SK-N-MC (cell line): ENCODE data around the gene GUCY1A1.
"Not testable (repeated sequence)": the region's sequence is repeated elsewhere in the genome, so short reads cannot be mapped to it uniquely, and the experiment has no call there.

ENCODE experiments used
- DNase-seq: peaks from one replicate; pipeline ENCODE4 v3.0.0-alpha.2; 2011; ENCODE audit warnings: low read depth, low spot score
- H3K27ac ChIP-seq: fragments of 200-600 bp; sonication (generic); 2 replicates; pipeline ENCODE4 v1.5.1; 2016; ENCODE audit warnings: mixed run types
- H3K36me3 ChIP-seq: fragments of 200-600 bp; sonication (generic); 2 replicates; pipeline ENCODE4 v1.6.1; 2017; ENCODE audit warnings: antibody characterized with exemption, low read length, mixed read lengths; ENCODE audit not compliant: insufficient read depth
- H3K4me3 ChIP-seq: fragments of 200-600 bp; sonication (generic); 2 replicates; pipeline ENCODE4 v1.5.1; 2016
- H3K9ac ChIP-seq: fragments of 200-600 bp; sonication (generic); 2 replicates; pipeline ENCODE4 v1.8.0; 2017; ENCODE audit warnings: mixed run types, mixed read lengths; ENCODE audit not compliant: insufficient read length
- H3K9me3 ChIP-seq: fragments of 200-600 bp; sonication (generic); 2 replicates; pipeline ENCODE4 v1.6.1; 2017; ENCODE audit warnings: low read depth, mild to moderate bottlenecking, antibody characterized with exemption, low read length, moderate library complexity, mixed read lengths
- EZH2 ChIP-seq: fragments of 200-600 bp; sonication (generic); IDR thresholded peaks from one replicate; pipeline ENCODE4 v1.6.1; 2017; ENCODE audit warnings: antibody characterized with exemption
- FOXP2 ChIP-seq: optimal IDR thresholded peaks from 2 replicates; pipeline ENCODE3; 2011; ENCODE audit warnings: mild to moderate bottlenecking, moderate library complexity; ENCODE audit not compliant: insufficient read depth; ENCODE audit errors: extremely low read length, control extremely low read depth
- POLR2AphosphoS5 ChIP-seq: IDR thresholded peaks from 2 replicates; pipeline ENCODE4 v1.6.1; 2012; ENCODE audit warnings: mild to moderate bottlenecking, low read depth, low read length, borderline replicate concordance

Gene GUCY1A1

GRCh38 chr4:155632310-155632840, 34.3 kb upstream of the GUCY1A1 start:
- Histone ChIP-seq H3K9ac (no peak overlapping the region), H3K4me3 (no peak overlapping the region), H3K9me3 (no peaks in the 10 kb centered on the region), H3K36me3 (no peaks in the 10 kb centered on the region), H3K27ac (no peak overlapping the region)
- TF ChIP-seq EZH2 (no peak), POLR2AphosphoS5 (no peak), FOXP2 (no peak)
- DNase-seq = no peak

- TF ChIP-seq POLR2AphosphoS5 (no peak), EZH2 (no peak), FOXP2 (no peak)
- Histone ChIP-seq H3K27ac (no peak overlapping the region), H3K9me3 (no peaks in the 10 kb centered on the region), H3K4me3 (no peak overlapping the region), H3K9ac (no peak overlapping the region), H3K36me3 (no peaks in the 10 kb centered on the region)
- no peak for DNase-seq
Measured at GRCh38 chr4:155638195-155638965, 28.3 kb upstream of the GUCY1A1 start.

GRCh38 chr4:155639704-155640523, 26.7 kb upstream of the GUCY1A1 start:
- Histone ChIP-seq H3K36me3 (no peaks in the 10 kb centered on the region), H3K9me3 (no peaks in the 10 kb centered on the region), H3K27ac (peak overlapping the region; percentile 16; the same call in 1 of the 2 replicates), H3K4me3 (0 out of 2 replicates have a peak overlapping the region, but pooled peaks have one; percentile 8), H3K9ac (no peak overlapping the region)
- TF ChIP-seq POLR2AphosphoS5 (no peak), EZH2 (no peak), FOXP2 (no peak)
- no peak for DNase-seq

GRCh38 chr4:155640751-155641150, 25.9 kb upstream of the GUCY1A1 start:
- no peak overlapping the region for H3K4me3 ChIP-seq
- no peak overlapping the region for H3K27ac ChIP-seq
- H3K9ac ChIP-seq = no peak overlapping the region
- H3K9me3 ChIP-seq = no peaks in the 10 kb centered on the region
- no peak for DNase-seq
- no peaks in the 10 kb centered on the region for H3K36me3 ChIP-seq
- TF ChIP-seq EZH2 (no peak), POLR2AphosphoS5 (no peak), FOXP2 (no peak)

- no peak overlapping the region for H3K4me3 ChIP-seq
- DNase-seq = no peak
- no peaks in the 10 kb centered on the region for H3K9me3 ChIP-seq
- TF ChIP-seq EZH2 = no peak
- TF ChIP-seq FOXP2 = no peak
- TF ChIP-seq POLR2AphosphoS5 = no peak
- no peak overlapping the region for H3K27ac ChIP-seq
- no peaks in the 10 kb centered on the region for H3K36me3 ChIP-seq
- no peak overlapping the region for H3K9ac ChIP-seq
Measured at GRCh38 chr4:155643087-155643486, 23.6 kb upstream of the GUCY1A1 start.

GRCh38 chr4:155646001-155646400, 20.6 kb upstream of the GUCY1A1 start:
- no peaks in the 10 kb centered on the region for H3K9me3 ChIP-seq
- H3K36me3 ChIP-seq = no peaks in the 10 kb centered on the region
- DNase-seq = no peak
- H3K9ac ChIP-seq = no peak overlapping the region
- no peak overlapping the region for H3K27ac ChIP-seq
- no peak overlapping the region for H3K4me3 ChIP-seq
- TF ChIP-seq POLR2AphosphoS5 (no peak), EZH2 (no peak), FOXP2 (no peak)

GRCh38 chr4:155650785-155651184, 15.9 kb upstream of the GUCY1A1 start:
- not testable (repeated sequence) for H3K9ac ChIP-seq, H3K4me3 ChIP-seq, H3K36me3 ChIP-seq, H3K27ac ChIP-seq, DNase-seq, H3K9me3 ChIP-seq

GRCh38 chr4:155653052-155653451, 13.6 kb upstream of the GUCY1A1 start:
- Histone ChIP-seq H3K4me3 (no peak overlapping the region), H3K9ac (no peak overlapping the region), H3K9me3 (no peaks in the 10 kb centered on the region), H3K27ac (no peak overlapping the region), H3K36me3 (no peaks in the 10 kb centered on the region)
- TF ChIP-seq FOXP2 = no peak
- no peak for DNase-seq
